LNCAP (cell line): Measurements from ENCODE around the gene ATF7.

ENCODE experiments used
- CTCF ChIP-seq: fragments of 450-650 bp; IDR thresholded peaks from 2 replicates; pipeline ENCODE4 v1.5.1; 2017; ENCODE audit warnings: mild to moderate bottlenecking

Gene ATF7

GRCh38 chr12:53601296-53601847 is 24.8 kb downstream of the ATF7 start:
- TF ChIP-seq CTCF = no peak

GRCh38 chr12:53600490-53601295 is 25.5 kb downstream of the ATF7 start:
- no peak for TF ChIP-seq CTCF

DNA sequence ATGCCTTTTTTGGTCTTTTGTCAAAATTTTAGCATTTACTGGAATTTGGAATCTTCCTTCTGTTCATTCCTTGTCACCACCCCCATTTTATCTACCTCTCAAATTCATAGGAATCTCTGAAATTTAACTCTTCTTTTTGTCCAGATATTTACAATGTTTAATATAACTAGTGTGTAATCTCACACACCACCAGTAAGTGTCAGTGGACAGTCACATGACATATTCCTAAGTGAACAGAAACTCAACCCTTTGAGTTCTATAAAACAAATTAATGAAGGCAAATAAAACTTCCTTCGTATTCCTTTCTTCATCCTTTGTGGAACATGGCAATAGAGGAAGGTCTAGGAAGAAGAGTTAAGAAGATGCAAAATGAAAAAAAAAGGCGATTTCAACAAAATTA is 26.6 kb downstream of the ATF7 start:
- TF ChIP-seq CTCF = peak; percentile 31

DNA sequence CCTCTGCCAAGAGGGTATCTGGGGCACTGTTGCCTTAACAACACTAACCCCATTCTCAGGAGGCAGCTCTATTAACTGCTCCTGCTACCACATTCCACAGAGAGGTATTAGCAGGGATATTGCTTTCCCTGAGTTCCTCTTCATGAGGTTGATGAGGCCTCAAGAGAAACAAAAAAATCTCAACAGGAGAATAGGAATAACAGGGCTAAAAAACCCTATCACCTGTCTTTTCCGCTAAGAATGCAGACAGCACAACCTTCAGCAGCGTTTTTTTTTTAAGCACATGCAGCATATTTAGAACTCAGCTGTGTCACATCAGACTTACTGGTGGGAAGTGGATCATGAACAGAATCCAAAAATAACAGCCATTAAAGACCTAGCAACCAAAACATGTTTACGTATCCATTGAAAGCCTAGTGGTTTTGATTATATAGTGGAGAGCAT is 29.2 kb downstream of the ATF7 start:
- no peak for TF ChIP-seq CTCF

- no peak for TF ChIP-seq CTCF
Observed at GRCh38 chr12:53594897-53595615, 31.1 kb downstream of the ATF7 start.

- no peak for TF ChIP-seq CTCF
Observed at GRCh38 chr12:53593707-53594106, 32.5 kb downstream of the ATF7 start.

- TF ChIP-seq CTCF = no peak
Observed at GRCh38 chr12:53593031-53593430, 33.2 kb downstream of the ATF7 start.
